ENCODE measurements around the gene AP1G2.

Gene AP1G2

DNA sequence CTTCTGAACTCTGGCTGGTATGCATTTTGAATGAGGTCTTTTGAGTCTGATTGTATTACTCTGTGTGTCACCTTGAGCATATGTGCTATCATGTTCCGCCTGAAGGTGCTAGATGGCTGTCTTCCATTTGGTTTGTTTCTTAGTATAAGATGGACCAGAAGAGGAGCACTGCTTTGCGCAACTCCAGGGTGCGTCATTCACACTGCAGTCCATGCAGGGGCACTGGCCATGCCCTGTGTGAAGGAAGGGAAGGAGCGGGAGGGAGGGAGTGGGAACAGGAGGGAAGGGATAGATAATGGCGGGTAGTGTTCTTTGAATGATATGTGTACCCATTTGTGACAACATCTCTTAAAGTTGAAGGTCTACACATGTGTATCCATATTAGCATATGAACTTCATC, 24.2 kb downstream of the AP1G2 start:
- H3K27me3 ChIP-seq = no peaks in the 10 kb centered on the region
- intact Hi-C loops (cut with DNase I; ENCODE audit: low total_unique reads) = no loop called here
- no peak overlapping the region for H3K27ac ChIP-seq
- TF ChIP-seq, protein P1, sequence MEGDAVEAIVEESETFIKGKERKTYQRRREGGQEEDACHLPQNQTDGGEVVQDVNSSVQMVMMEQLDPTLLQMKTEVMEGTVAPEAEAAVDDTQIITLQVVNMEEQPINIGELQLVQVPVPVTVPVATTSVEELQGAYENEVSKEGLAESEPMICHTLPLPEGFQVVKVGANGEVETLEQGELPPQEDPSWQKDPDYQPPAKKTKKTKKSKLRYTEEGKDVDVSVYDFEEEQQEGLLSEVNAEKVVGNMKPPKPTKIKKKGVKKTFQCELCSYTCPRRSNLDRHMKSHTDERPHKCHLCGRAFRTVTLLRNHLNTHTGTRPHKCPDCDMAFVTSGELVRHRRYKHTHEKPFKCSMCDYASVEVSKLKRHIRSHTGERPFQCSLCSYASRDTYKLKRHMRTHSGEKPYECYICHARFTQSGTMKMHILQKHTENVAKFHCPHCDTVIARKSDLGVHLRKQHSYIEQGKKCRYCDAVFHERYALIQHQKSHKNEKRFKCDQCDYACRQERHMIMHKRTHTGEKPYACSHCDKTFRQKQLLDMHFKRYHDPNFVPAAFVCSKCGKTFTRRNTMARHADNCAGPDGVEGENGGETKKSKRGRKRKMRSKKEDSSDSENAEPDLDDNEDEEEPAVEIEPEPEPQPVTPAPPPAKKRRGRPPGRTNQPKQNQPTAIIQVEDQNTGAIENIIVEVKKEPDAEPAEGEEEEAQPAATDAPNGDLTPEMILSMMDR (IDR thresholded peaks at IDR 0.05) = no peak
- H3K9me3 ChIP-seq = no peaks in the 10 kb centered on the region
- DNase-seq = no peak
- no peaks in the 10 kb centered on the region for H3K4me1 ChIP-seq
- no peak overlapping the region for H3K4me3 ChIP-seq
- H3K36me3 ChIP-seq = no peaks in the 10 kb centered on the region

DNA sequence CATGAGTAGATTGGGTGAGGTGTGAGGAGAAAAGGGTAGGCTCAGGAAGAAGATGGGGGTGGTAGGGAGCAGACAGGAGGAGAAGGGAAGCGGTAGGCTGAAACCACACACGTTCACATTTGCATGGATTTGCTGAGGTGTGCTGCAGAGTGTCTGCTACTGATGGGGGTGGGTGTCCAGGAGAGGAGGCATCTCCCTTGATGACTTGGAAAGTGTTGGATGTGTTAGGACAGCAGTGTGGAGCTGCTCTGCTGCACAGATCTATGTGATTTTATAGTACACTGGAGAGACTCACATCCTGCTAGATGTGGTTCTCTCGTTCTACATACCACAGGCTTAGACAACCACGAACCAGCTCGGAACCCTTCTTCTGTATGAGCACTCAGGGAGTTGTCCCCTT, 25.3 kb downstream of the AP1G2 start:
- Histone ChIP-seq H3K27me3 (no peaks in the 10 kb centered on the region), H3K36me3 (no peaks in the 10 kb centered on the region), H3K27ac (no peak overlapping the region), H3K4me3 (no peak overlapping the region), H3K9me3 (no peaks in the 10 kb centered on the region), H3K4me1 (no peaks in the 10 kb centered on the region)
- no peak for DNase-seq
- intact Hi-C loops (cut with DNase I; ENCODE audit: low total_unique reads) = no loop called here
- TF ChIP-seq, protein P1 (IDR thresholded peaks at IDR 0.05) = no peak

DNA sequence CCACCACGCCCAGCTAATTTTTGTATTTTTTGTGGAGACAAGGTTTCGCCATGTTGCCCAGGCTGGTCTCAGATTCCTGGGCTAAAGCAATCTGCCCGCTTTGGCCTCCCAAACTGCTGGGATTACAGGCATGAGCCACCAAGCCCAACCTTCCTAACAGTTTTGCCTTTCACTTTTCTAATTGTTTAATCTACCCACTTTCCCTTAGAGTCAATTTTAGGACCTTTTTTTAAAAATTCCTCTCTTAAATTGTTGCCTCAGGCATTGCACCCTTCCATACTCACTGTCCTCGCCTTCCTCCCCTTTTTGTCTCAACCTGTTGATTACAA, 27.5 kb downstream of the AP1G2 start:
- Histone ChIP-seq H3K4me1 (no peaks in the 10 kb centered on the region), H3K27me3 (no peaks in the 10 kb centered on the region), H3K27ac (no peak overlapping the region), H3K36me3 (peaks cover 0 to under 1% (median 0%) of the 10 kb centered on the region in 3 donors), H3K4me3 (no peak overlapping the region), H3K9me3 (no peaks in the 10 kb centered on the region)
- no peak for DNase-seq
- intact Hi-C loops (cut with DNase I; ENCODE audit: low total_unique reads) = no loop called here
- TF ChIP-seq, protein P1 (IDR thresholded peaks at IDR 0.05) = no peak

DNA sequence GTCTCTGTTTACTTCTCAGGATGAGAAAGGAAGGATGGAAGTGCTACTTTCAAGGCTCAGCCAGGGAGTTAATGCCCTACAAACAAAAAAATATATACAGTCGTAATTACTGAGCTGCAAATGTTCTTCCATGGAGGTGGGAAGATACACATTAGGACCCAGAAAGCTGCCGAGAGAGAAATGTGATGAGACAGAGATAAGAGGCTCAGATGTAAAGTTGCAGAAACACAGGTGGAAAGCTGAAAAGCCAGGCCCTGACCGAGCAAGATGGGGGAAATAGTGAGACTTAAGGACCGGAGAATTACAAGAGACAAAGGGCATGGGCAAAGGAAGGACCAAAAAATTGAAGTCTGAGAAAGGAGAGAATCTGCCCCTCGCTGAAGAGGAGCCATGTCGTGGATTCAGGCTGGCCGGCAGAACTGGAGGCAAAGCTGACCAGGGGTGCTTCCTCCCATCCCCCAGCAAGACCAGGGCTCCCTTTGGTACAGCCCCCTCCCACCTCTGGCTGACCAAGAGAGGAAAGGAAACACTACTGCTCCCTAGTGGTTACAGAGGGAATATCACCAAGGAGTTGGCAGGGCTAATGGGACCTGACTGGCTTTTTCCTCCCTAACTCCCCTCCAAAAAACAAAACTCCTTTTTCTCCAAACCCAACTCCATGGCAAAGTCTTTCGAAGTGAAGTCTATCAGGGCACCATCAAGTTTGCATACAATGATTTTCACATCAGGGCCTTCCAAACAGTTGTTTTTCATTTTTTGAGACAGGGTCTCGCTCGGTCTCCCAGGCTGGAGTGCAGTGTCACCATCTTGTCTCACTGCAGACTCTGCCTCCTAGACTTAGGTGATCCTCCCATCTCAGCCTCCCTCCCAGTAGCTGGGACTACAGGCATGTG, 28.1 kb downstream of the AP1G2 start:
- Histone ChIP-seq H3K9me3 (no peaks in the 10 kb centered on the region), H3K4me3 (no peak overlapping the region), H3K27me3 (no peaks in the 10 kb centered on the region), H3K4me1 (no peaks in the 10 kb centered on the region), H3K27ac (no peak overlapping the region), H3K36me3 (peaks cover 0 to 6% (median 0%) of the 10 kb centered on the region in 3 donors)
- DNase-seq = no peak
- intact Hi-C loops (cut with DNase I; ENCODE audit: low total_unique reads) = no loop called here
- TF ChIP-seq, protein P1 (IDR thresholded peaks at IDR 0.05) = peak; percentile 50 to 66

DNA sequence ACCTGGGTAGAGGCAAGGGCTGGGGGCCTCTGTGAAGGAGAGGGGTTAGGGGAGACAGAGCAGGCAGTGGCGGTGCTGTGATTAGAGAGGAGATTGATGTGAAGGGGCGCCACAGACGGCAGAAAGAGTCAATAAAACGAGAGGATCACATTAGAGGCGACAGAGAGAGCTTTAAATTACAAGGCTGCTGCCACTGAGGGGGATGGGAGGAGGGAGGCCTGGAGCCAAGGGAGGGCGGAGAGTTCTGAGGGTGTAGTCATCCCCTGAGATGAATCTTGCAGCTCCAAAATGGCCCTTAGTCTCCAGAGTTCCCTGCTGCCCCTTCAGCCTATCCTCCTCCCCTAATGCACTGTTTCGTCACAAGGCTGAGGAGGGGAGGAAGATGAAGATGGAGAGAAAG, 28.8 kb downstream of the AP1G2 start:
- DNase-seq = no peak
- Histone ChIP-seq H3K27ac (no peak overlapping the region), H3K4me3 (no peak overlapping the region), H3K9me3 (no peaks in the 10 kb centered on the region), H3K4me1 (no peaks in the 10 kb centered on the region), H3K36me3 (peaks cover 0 to 8% (median 0%) of the 10 kb centered on the region in 3 donors), H3K27me3 (no peaks in the 10 kb centered on the region)
- TF ChIP-seq, protein P1 (IDR thresholded peaks at IDR 0.05) = no peak
- intact Hi-C loops (cut with DNase I; ENCODE audit: low total_unique reads) = no loop called here

Data from tibial artery (tissue), 4 donors.